ENCODE results near the gene UMODL1.

DNA sequence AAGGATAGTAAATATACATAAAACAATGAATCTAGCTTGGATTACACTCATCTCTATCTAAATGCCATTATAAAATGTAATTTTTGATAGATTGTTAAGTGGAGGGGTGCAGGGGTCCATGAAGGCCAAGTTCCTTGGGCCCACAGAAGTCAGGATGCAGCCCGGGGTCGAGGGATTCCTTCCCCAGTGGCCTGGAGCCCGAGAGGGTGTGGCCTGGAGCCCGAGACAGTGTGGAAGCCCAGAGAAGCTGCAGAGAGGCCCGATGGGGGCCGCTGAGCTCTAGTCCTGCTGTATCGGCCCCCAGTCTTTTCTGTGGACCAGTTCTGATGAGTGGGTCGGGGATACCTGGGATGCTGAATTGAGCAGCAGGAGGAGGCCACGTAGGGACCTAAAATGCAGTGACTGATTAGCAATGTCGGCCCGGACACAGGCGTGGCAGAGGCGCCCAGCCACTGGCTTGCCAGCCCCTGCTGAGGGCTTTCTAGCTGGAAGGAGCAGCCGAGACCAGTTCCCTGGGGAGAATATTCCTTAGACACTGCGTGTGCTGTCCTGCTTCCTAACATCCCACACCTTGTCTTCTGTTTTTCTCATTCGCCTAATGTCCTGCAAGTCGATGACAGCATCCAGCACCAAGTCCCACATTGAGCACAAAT lies 38.9 kb downstream of the UMODL1 start:
- TF ChIP-seq GATA2 (IDR thresholded peaks at IDR 0.05; ENCODE audit: low read depth, low read length) (no peak), GATA3 (IDR thresholded peaks at IDR 0.05; ENCODE audit: low read depth, low read length) (no peak)

All from SH-SY5Y (cell line).